GM23338 (cell line): ENCODE results near the gene ROCK2. TPM values are rescaled to one million over a fixed set of nuclear protein-coding genes. Genes with fewer than 3 reads are reported as not detected.

Source experiments
- ATAC-seq: fragments of 200-7000 bp; cut with Tn5 transposase; 3 replicates; pipeline ENCODE4 v1.9.1; 2020
- DNase-seq: peaks from one replicate; pipeline ENCODE4 v3.0.0-alpha.2; 2015; ENCODE audit warnings: low spot score
- H2AFZ ChIP-seq: fragments of 200-600 bp; sonication (generic); 2 replicates; pipeline ENCODE4 v1.8.0; 2016; ENCODE audit warnings: antibody characterized with exemption, mild to moderate bottlenecking, moderate library complexity
- H3F3A ChIP-seq: fragments of 200-600 bp; sonication (generic); replicated peaks from 2 replicates; pipeline ENCODE4 v1.8.0; 2017; ENCODE audit warnings: antibody characterized with exemption, mixed run types, low read depth
- H3K27ac ChIP-seq: fragments of 200-600 bp; sonication (generic); 2 replicates; pipeline ENCODE4 v1.6.1; 2016; ENCODE audit warnings: low read depth
- H3K27me3 ChIP-seq: fragments of 200-600 bp; sonication (generic); 2 replicates; pipeline ENCODE4 v1.8.0; 2016; ENCODE audit warnings: mild to moderate bottlenecking, mixed run types, moderate library complexity; ENCODE audit not compliant: insufficient read depth
- H3K36me3 ChIP-seq: fragments of 200-600 bp; sonication (generic); 2 replicates; pipeline ENCODE4 v1.8.0; 2016; ENCODE audit warnings: mild to moderate bottlenecking; ENCODE audit not compliant: insufficient read depth
- H3K4me1 ChIP-seq: fragments of 200-600 bp; sonication (generic); 2 replicates; pipeline ENCODE4 v1.8.0; 2016; ENCODE audit warnings: mild to moderate bottlenecking, moderate library complexity; ENCODE audit not compliant: insufficient read depth
- H3K4me2 ChIP-seq: fragments of 200-600 bp; sonication (generic); 2 replicates; pipeline ENCODE4 v1.7.1; 2017; ENCODE audit warnings: mixed run types
- H3K4me3 ChIP-seq: fragments of 200-600 bp; sonication (generic); 2 replicates; pipeline ENCODE4 v1.6.1; 2016; ENCODE audit warnings: mixed run types
- H3K79me2 ChIP-seq: fragments of 200-600 bp; sonication (generic); replicated peaks from 2 replicates; pipeline ENCODE4 v1.8.0; 2017; ENCODE audit warnings: mild to moderate bottlenecking; ENCODE audit not compliant: insufficient read depth
- H3K9me2 ChIP-seq: fragments of 200-600 bp; sonication (generic); 2 replicates; pipeline ENCODE4 v1.8.0; 2017; ENCODE audit not compliant: insufficient read depth
- H4K20me1 ChIP-seq: fragments of 200-600 bp; sonication (generic); replicated peaks from 2 replicates; pipeline ENCODE4 v1.8.0; 2017; ENCODE audit warnings: mild to moderate bottlenecking; ENCODE audit not compliant: insufficient read depth
- H3K27ac Mint-ChIP-seq: 2 replicates; pipeline ENCODE4 v1.8.0; 2020; ENCODE audit warnings: inconsistent platforms, mild to moderate bottlenecking, moderate library complexity, mixed read lengths
- H3K27me3 Mint-ChIP-seq: 3 replicates; pipeline ENCODE4 v1.8.0; 2022; ENCODE audit warnings: low read depth, mild to moderate bottlenecking, moderate library complexity, mixed read lengths, inconsistent platforms; ENCODE audit not compliant: insufficient read depth, poor library complexity
- H3K36me3 Mint-ChIP-seq: 3 replicates; pipeline ENCODE4 v1.8.0; 2021; ENCODE audit warnings: low read depth, mild to moderate bottlenecking, inconsistent platforms, moderate library complexity, mixed read lengths
- H3K4me1 Mint-ChIP-seq: 3 replicates; pipeline ENCODE4 v1.8.0; 2020; ENCODE audit warnings: mild to moderate bottlenecking, inconsistent platforms, mixed read lengths
- H3K4me3 Mint-ChIP-seq: 3 replicates; pipeline ENCODE4 v1.8.0; 2021; ENCODE audit warnings: moderate library complexity, mild to moderate bottlenecking, inconsistent platforms, mixed read lengths
- H3K9me3 Mint-ChIP-seq: 3 replicates; pipeline ENCODE4 v1.8.0; 2020; ENCODE audit warnings: moderate library complexity, mild to moderate bottlenecking, inconsistent platforms, mixed read lengths
- CREB1 ChIP-seq: fragments of 250-450 bp; sonication (Bioruptor Pico); IDR thresholded peaks from 2 replicates; pipeline ENCODE4 v1.5.0; 2020; ENCODE audit warnings: low read depth, mild to moderate bottlenecking, moderate library complexity
- CTCF ChIP-seq, 2 experiments: fragments of 200-600 bp in 1 of 2; sonication (generic) in 1 of 2; conservative IDR thresholded peaks; 2 replicates each; pipeline versions ENCODE4 v1.5.1 to v1.6.1; 2016 to 2017; ENCODE audit warnings: antibody characterized with exemption in 2 of 2, low read depth in 2 of 2, mild to moderate bottlenecking in 2 of 2, moderate library complexity in 1 of 2
- ETS1 ChIP-seq: IDR thresholded peaks from 2 replicates; pipeline ENCODE4 v1.6.1; 2016; ENCODE audit warnings: antibody characterized with exemption
- EZH2 ChIP-seq: fragments of 200-600 bp; sonication (generic); IDR thresholded peaks from one replicate; pipeline ENCODE4 v1.8.0; 2017; ENCODE audit warnings: antibody characterized with exemption, mild to moderate bottlenecking, low read depth; ENCODE audit not compliant: unreplicated experiment
- EZH2phosphoT487 ChIP-seq: fragments of 200-600 bp; sonication (generic); IDR thresholded peaks from one replicate; pipeline ENCODE4 v1.8.1; 2018; ENCODE audit warnings: antibody characterized with exemption; ENCODE audit not compliant: unreplicated experiment
- JUNB ChIP-seq: IDR thresholded peaks from one replicate; pipeline ENCODE4 v1.6.1; 2016; ENCODE audit warnings: antibody characterized with exemption; ENCODE audit not compliant: unreplicated experiment
- STAT1 ChIP-seq: IDR thresholded peaks from one replicate; pipeline ENCODE4 v1.6.1; 2016; ENCODE audit warnings: antibody characterized with exemption; ENCODE audit not compliant: unreplicated experiment
- ZNF114 ChIP-seq: fragments of 250-450 bp; sonication (Bioruptor Pico); IDR thresholded peaks from 2 replicates; pipeline ENCODE4 v1.5.0; 2020; ENCODE audit warnings: mild to moderate bottlenecking, moderate library complexity
- ZNF331 ChIP-seq: fragments of 250-450 bp; sonication (Bioruptor Pico); IDR thresholded peaks from 2 replicates; pipeline ENCODE4 v1.5.0; 2020; ENCODE audit warnings: low read depth, mild to moderate bottlenecking, moderate library complexity
- ZNF462 ChIP-seq: fragments of 250-450 bp; sonication (Bioruptor Pico); IDR thresholded peaks from 2 replicates; pipeline ENCODE4 v1.5.0; 2020; ENCODE audit warnings: mild to moderate bottlenecking, moderate library complexity
- polyA plus RNA-seq: library from polyadenylated mRNA; unstranded; fragments of >200 nt; fragmentation: Nextera tagmentation; extraction: Ambion mirVana; gene quantifications from 2 replicates; pipeline ENCODE4 v1.2.1, GENCODE V29; 2016
- total RNA-seq: library from RNA; depleted of rRNA; stranded (reverse); fragments of >200 nt; shearing (Covaris generic); gene quantifications from 2 replicates; pipeline ENCODE4 v1.2.3, GENCODE V29; 2014

Gene ROCK2
- total and polyA plus RNA-seq, 2 experiments from 2014 or later = 16.4 to 28.0 TPM

- no peak for TF ChIP-seq ETS1
Observed at GRCh38 chr2:11220445-11220844, 124.0 kb downstream of the ROCK2 start (continued).

GRCh38 chr2:11215407-11215806, 129.0 kb downstream of the ROCK2 start:
- no peaks in the 10 kb centered on the region for H3K4me1 Mint-ChIP-seq
- H3K9me3 Mint-ChIP-seq = no peaks in the 10 kb centered on the region
- Histone ChIP-seq H3K27me3 (no peaks in the 10 kb centered on the region), H3F3A (no peaks in the 10 kb centered on the region), H3K36me3 (peaks cover 13% of the 10 kb centered on the region), H3K4me2 (no peak overlapping the region), H3K9me2 (no peaks in the 10 kb centered on the region), H3K79me2 (no peaks in the 10 kb centered on the region), H3K4me3 (no peak overlapping the region), H3K4me1 (no peaks in the 10 kb centered on the region), H3K27ac (no peak overlapping the region), H4K20me1 (no peaks in the 10 kb centered on the region), H2AFZ (no peak overlapping the region)
- H3K27me3 Mint-ChIP-seq = peaks cover 11% of the 10 kb centered on the region
- no peak overlapping the region for H3K27ac Mint-ChIP-seq
- no peak for DNase-seq
- no peak overlapping the region for H3K4me3 Mint-ChIP-seq
- peaks cover 50% of the 10 kb centered on the region for H3K36me3 Mint-ChIP-seq
- TF ChIP-seq ZNF114 (CRISPR knock-in tag) (no peak), ETS1 (no peak), EZH2phosphoT487 (no peak), STAT1 (no peak), CTCF (conservative IDR thresholded peaks at IDR 0.05; ENCODE audit: low read depth in 2 of 2) (no peak), ZNF331 (CRISPR knock-in tag) (no peak), CREB1 (CRISPR knock-in tag) (no peak), EZH2 (no peak), JUNB (no peak)
- ATAC-seq = no peak

GRCh38 chr2:11214770-11215169, 129.7 kb downstream of the ROCK2 start:
- Mint-ChIP-seq H3K9me3 (no peaks in the 10 kb centered on the region), H3K36me3 (peaks cover 45% of the 10 kb centered on the region), H3K4me1 (no peaks in the 10 kb centered on the region), H3K27ac (no peak overlapping the region), H3K27me3 (peaks cover 11% of the 10 kb centered on the region), H3K4me3 (no peak overlapping the region)
- ATAC-seq (no peak), DNase-seq (no peak)
- H3K79me2 ChIP-seq = no peaks in the 10 kb centered on the region
- no peak overlapping the region for H3K27ac ChIP-seq
- no peak overlapping the region for H3K4me3 ChIP-seq
- H3K36me3 ChIP-seq = peaks cover 13% of the 10 kb centered on the region
- no peaks in the 10 kb centered on the region for H4K20me1 ChIP-seq
- H3K4me2 ChIP-seq = no peak overlapping the region
- H3F3A ChIP-seq = no peaks in the 10 kb centered on the region
- no peaks in the 10 kb centered on the region for H3K9me2 ChIP-seq
- H3K27me3 ChIP-seq = no peaks in the 10 kb centered on the region
- H3K4me1 ChIP-seq = no peaks in the 10 kb centered on the region
- no peak overlapping the region for H2AFZ ChIP-seq
- TF ChIP-seq ZNF462 (CRISPR knock-in tag) (no peak), ZNF114 (CRISPR knock-in tag) (no peak), EZH2phosphoT487 (no peak)
